Stimulated activated CD8-positive, alpha-beta memory T cell treated with anti-CD3 and anti-CD28 coated beads, Interleukin-4, amount 100 ng/mL, for 4 hours (primary cell): Measurements from ENCODE around the gene NUDCD2.
"Not testable (repeated sequence)": the region's sequence is repeated elsewhere in the genome, so short reads cannot be mapped to it uniquely, and the experiment has no call there.

ENCODE experiments used
- DNase-seq, 2 donors: peaks; one replicate each; pipeline ENCODE4 v3.0.0-alpha.2; 2020; ENCODE audit warnings: low read depth in 2 of 2, low spot score in 1 of 2

Gene NUDCD2

GRCh38 chr5:163473635-163474243 is 13.8 kb upstream of the NUDCD2 start:
- no peak for DNase-seq

- DNase-seq, result no peak
Measured at GRCh38 chr5:163467682-163468081, 7.8 kb upstream of the NUDCD2 start.

DNA sequence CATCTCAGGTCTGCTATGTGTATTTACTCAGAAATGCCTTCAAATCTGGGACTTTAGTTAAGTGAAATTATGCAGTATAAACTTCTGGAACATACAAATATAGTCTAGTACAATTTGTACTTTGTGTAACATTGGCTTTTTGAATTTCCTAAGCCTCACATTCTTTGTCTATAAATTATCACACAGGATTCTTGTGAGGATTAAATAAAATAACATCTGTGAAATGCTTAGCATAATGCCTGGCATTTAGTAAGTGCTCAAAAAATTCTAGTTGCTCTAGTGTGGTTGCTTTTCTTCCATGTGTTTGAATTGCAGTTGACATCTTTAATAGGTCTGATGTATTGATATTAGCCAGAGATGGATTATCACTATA is 3.1 kb upstream of the NUDCD2 start:
- DNase-seq, result no peak

- DNase-seq, result no peak
Measured at GRCh38 chr5:163460562-163461171, 765 bp upstream of the NUDCD2 start, which contains the start of gene HMMR. Gene HMMR, plus strand, starts transcription at chr5:163460632. Its CDS starts 61 bp downstream, at chr5:163460693.

DNA sequence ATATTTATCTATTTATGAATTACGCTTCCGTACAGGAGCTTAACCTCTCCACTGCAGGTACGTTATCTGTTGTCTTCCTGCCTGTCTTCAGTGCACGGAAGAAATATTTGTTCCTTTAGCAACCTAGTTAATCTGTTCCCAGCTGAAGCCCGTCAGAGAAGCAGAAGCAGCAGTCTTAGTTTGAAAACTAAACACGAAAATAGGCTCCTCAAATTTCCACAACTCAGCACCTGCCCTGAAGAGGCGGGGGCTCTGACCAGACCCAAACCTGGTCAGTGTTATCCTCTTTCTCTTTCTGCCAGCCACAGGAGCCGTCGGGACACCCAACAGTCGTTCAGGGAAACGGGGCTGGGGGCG is 462 bp downstream of the NUDCD2 start:
- no peak for DNase-seq

GRCh38 chr5:163458778-163459385 is 1.0 kb downstream of the NUDCD2 start:
- DNase-seq, result no peak

DNA sequence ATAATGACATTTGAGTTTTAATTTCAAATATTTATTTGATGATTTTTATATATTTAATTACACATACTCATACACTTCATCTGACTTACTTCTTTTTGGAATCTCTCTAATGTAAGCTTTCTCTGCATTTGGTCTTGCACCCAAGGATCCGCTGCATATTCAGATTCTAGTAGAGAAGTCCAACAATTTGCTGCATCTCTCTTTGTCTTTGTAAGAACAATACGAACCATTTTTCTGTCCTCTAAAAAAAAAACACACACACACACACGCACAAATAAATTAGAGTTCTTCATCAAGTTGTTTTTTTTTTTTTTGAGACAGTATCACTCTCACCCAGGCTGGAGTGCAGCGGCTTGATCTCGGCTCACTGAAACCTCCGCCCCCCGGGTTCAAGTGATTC is 3.1 kb downstream of the NUDCD2 start:
- no peak for DNase-seq

- DNase-seq, result no peak
Measured at GRCh38 chr5:163456029-163456589, 3.8 kb downstream of the NUDCD2 start.

DNA sequence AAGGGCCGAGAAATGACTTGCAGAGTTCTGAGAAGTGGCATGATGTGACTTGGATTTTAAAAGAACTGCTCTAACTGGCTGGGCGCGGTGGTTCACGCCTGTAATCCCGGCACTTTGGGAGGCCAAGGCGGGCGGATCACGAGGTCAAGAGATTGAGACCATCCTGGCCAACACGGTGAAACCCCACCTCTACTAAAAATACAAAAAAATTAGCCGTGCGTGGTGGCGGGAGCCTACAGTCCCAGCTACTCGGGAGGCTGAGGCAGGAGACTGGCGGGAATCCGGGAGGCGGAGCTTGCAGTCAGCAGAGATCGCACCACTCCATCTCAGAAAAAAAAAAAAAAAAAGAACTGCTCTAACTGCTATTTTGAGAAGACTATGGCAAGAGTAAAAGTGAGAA is 4.5 kb downstream of the NUDCD2 start:
- DNase-seq, result not testable (repeated sequence)

GRCh38 chr5:163453705-163454104 is 6.2 kb downstream of the NUDCD2 start:
- DNase-seq, result no peak

DNA sequence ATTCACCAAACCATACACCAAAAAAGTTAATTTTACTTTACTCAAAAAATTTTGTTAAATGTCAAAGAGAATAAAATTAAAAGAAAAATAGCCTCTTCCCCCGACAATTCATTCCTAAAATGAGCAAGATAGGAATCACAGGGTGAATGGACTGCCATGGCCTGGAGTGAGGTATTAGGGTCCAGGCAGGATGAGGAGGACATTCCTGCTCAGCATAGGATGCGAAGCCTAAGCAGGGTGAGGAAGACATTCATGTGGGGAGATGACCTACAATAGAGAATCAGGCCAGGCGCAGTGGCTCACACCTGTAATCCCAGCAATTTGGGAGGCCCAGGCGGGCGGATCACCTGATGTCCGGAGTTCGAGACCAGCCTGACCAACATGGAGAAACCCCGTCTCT is 8.4 kb downstream of the NUDCD2 start:
- no peak for DNase-seq

DNA sequence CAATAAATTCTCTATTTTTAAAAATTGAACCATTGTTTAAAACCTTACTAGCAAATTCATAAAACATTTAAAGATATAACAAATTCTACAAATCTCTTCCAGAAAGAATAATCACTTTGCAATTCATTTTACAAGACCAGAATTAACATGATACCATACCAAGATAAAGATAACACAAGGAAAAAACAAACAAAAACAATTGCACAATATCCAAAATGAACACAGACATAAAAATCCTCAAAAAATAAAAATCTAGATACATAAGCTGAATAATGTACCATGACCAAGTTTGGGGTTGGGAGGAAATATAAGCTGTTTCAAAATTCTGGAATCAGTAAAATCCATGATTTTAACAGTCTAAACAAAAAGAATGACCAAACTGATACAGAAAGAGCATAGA is 11.4 kb downstream of the NUDCD2 start:
- no peak for DNase-seq

- no peak for DNase-seq
Measured at GRCh38 chr5:163447875-163448274, 12.0 kb downstream of the NUDCD2 start.

GRCh38 chr5:163447191-163447590 is 12.7 kb downstream of the NUDCD2 start:
- DNase-seq, result no peak

DNA sequence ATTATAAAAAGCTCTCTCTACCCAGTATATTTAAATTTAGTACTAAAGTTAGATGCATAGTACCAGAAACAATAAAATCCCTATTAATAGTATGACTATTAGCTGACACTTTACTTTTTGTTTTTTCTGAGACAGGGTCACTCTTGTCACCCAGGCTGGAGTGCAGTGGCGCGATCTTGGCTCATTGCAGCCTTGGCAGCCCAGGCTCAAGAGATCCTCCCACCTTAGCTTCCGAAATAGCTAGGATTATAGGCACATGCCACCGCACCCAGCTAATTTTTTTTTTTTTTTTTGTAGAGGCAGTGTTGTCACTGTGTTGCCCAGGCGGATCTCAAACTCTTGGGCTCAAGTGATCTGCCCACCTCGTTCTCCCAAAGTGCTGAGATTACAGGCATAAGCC is 14.6 kb downstream of the NUDCD2 start:
- DNase-seq, result no peak

GRCh38 chr5:163444526-163444925 is 15.4 kb downstream of the NUDCD2 start:
- DNase-seq, result no peak

DNA sequence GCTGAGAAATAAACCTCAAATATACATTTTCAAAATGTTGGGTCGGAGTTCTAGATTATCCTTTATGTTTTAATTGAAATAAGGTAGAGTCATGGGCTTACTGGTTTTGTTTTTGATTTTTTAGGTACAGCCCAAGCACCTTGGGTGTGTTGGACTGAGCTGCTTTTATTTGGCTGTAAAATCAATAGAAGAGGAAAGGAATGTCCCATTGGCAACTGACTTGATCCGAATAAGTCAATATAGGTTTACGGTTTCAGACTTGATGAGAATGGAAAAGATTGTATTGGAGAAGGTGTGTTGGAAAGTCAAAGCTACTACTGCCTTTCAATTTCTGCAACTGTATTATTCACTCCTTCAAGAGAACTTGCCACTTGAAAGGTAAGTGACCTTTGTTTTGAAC is 18.9 kb downstream of the NUDCD2 start:
- no peak for DNase-seq

- no peak for DNase-seq
Measured at GRCh38 chr5:163439092-163439425, 20.8 kb downstream of the NUDCD2 start.

DNA sequence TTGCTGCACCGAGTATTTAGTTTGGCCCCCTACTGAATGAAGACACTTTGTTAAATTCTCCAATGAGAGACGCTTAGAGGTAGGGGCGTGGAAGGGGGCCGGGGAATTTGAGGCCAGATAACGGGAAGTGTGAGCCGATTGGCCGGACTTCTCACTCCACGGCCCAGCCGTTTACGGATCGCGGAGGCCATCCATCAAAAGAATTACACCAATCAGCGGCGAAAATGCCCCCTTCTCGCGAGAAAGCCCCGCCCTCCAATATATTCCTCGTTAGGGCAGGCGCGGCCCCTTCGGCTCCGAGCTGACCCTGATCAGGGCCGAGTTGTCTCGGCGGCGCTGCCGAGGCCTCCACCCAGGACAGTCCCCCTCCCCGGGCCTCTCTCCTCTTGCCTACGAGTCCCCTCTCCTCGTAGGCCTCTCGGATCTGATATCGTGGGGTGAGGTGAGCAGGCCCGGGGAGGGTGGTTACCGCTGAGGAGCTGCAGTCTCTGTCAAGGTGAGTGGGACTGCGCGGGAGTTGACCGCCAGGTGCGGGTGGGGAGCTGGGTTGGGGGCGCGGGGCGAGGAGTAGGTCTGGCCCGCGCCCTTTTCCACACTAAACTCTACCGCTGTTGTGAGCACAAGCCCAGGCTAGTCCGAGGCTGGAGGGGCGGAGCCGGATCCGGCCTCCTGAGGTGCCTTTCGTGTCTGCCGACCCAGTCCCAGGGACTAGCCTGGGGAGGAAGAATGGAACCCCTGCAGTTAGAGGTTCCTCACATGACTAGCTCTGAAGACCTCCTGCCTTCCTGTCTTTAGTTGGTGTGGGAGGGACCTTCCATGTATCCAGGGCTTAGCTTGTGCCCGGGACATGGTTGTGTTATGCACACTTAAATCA is 22.4 kb downstream of the NUDCD2 start, which contains the start of gene CCNG1:
TSS of gene CCNG1 (plus strand) at position 287 of the 874 bp plus-strand sequence. CDS start 1,662 bp downstream, outside the sequence.
- DNase-seq, result peak; percentile 75 to 77

GRCh38 chr5:163437011-163437308 is 22.9 kb downstream of the NUDCD2 start:
- no peak for DNase-seq

DNA sequence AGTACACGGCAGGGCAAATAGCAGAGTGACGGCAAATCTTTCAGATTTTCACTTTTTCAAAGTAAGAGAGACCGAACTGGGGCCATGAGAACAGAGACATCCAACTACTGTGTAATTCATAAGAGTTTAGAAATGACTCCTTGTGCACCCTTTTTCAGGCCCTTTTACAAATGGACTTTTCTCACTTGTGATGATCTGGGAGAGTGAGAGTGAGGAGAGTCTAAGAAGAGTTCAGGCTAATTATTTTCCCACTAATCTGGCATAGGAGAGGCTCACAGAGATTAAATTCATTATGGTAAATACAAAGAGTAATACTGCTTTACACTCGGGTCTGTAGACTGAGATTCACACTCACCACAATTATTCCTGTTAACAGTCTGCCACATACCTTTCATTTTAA is 23.4 kb downstream of the NUDCD2 start:
- no peak for DNase-seq

- DNase-seq, result no peak
Measured at GRCh38 chr5:163434401-163434866, 25.5 kb downstream of the NUDCD2 start.
